IPS-15b (cell line): ENCODE data around the gene HCN4.
A peak's percentile ranks its signal among the peaks of the same experiment; 100 is the strongest.
"Not testable (repeated sequence)": the region's sequence is repeated elsewhere in the genome, so short reads cannot be mapped to it uniquely, and the experiment has no call there.

Source experiments
- H3K27me3 ChIP-seq: one replicate; pipeline ENCODE4 v1.6.1; 2013; ENCODE audit warnings: low read length; ENCODE audit not compliant: control insufficient read depth, insufficient read depth
- H3K36me3 ChIP-seq: one replicate; pipeline ENCODE4 v1.6.1; 2013; ENCODE audit warnings: low read length; ENCODE audit not compliant: control insufficient read depth, insufficient read depth
- H3K4me1 ChIP-seq: one replicate; pipeline ENCODE4 v1.6.1; 2013; ENCODE audit warnings: mild to moderate bottlenecking, low read length; ENCODE audit not compliant: control insufficient read depth, insufficient read depth
- H3K4me3 ChIP-seq: one replicate; pipeline ENCODE4 v1.5.1; 2013; ENCODE audit warnings: low read depth, low read length
- H3K9ac ChIP-seq: one replicate; pipeline ENCODE4 v1.6.1; 2013; ENCODE audit warnings: low read depth, mild to moderate bottlenecking, low read length
- H3K9me3 ChIP-seq: one replicate; pipeline ENCODE4 v1.6.1; 2013; ENCODE audit warnings: mild to moderate bottlenecking, low read length; ENCODE audit not compliant: control insufficient read depth, insufficient read depth

The HCN4 gene

DNA sequence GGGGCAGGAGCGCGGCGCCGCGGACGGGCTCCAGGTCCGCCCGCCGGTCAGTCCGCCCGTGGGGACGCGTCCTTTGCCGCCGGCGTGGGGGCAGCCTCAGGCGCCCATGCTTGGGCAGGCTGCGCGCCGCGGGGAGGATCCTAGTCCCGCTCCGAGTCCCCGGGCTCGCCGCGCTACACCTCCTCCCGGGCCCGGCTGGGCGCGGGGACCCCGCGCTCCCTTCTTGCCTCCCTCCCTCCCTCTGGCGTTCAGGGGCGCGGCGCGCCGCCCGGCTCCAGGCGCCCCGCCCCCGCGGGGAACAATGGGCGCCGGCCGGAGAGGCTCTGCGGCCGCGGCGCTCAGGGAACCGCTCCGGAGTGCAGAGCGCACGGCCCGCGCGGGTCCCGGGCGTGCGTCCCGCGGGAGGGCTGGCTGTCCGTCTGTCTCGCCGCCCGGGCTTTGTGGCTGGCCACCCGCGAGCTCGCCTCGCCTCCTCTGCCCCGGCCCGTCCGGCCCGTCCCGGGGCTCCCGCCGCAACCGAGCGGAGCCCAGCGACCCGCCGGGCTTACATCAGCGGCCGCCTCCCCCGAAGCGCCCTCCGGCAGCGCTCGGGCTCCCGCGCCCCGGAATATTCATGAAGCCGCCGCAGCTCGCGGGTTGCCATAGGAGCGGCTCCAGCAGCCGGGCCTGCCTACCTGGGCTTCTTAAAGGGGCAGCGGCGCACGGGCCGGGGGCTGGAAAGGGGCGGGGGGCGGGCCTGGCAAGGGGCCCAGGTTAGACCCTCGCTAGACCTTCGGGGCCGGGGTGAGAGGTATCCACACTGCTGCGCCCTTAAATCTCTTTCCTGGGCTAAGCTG, at the start of gene HCN4:
Gene HCN4, minus strand, starts transcription at position 658 of the 836 bp plus-strand sequence. CDS start 688 bp downstream, outside the sequence.
- peaks cover 17% of the 10 kb centered on the region for H3K4me1 ChIP-seq
- peaks cover 31% of the 10 kb centered on the region for H3K27me3 ChIP-seq
- peak within 1 kb of the TSS; percentile 65 for H3K4me3 ChIP-seq
- H3K9me3 ChIP-seq = no peaks in the 10 kb centered on the region
- no peak within 1 kb of the TSS for H3K9ac ChIP-seq
- peaks cover 5% of the 10 kb centered on the region for H3K36me3 ChIP-seq

DNA sequence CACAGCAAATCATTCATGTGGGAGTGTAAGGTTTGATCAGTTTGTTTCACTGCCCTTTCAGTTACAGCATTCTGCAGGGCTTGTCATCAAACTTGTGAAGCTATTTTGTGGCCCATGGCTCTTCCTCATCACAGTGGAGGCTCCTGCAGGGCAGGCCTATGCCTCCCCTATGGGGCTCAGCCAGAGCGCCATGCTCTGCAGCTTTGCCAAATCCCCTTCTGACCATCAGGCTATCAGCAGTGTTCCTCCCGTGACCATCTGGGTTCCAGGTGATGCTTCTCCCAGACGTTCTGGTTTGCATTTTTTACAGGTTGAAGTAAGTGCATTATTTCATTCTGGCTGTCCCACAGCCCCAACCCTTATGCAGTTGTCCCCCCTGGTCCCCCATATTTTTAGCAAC, 46.1 kb upstream of the HCN4 start:
- H3K9me3 ChIP-seq = no peaks in the 10 kb centered on the region
- no peak overlapping the region for H3K4me3 ChIP-seq

GRCh38 chr15:73403171-73403570, 34.4 kb upstream of the HCN4 start:
- Histone ChIP-seq H3K36me3 (no peaks in the 10 kb centered on the region), H3K27me3 (no peaks in the 10 kb centered on the region), H3K9me3 (no peaks in the 10 kb centered on the region)

More for the DNA sequence above, 46.1 kb upstream of the HCN4 start:
- H3K27me3 ChIP-seq = no peaks in the 10 kb centered on the region
- H3K4me1 ChIP-seq = no peaks in the 10 kb centered on the region
- H3K9ac ChIP-seq = no peak overlapping the region
- H3K36me3 ChIP-seq = no peaks in the 10 kb centered on the region

GRCh38 chr15:73400222-73400621, 31.5 kb upstream of the HCN4 start:
- H3K36me3 ChIP-seq, H3K9ac ChIP-seq, H3K27me3 ChIP-seq, H3K9me3 ChIP-seq, H3K4me3 ChIP-seq: not testable (repeated sequence)
- H3K4me1 ChIP-seq = peaks cover 12% of the 10 kb centered on the region

More at GRCh38 chr15:73403171-73403570, 34.4 kb upstream of the HCN4 start:
- H3K4me3 ChIP-seq = no peak overlapping the region
- no peak overlapping the region for H3K9ac ChIP-seq
- H3K4me1 ChIP-seq = peaks cover 6% of the 10 kb centered on the region

DNA sequence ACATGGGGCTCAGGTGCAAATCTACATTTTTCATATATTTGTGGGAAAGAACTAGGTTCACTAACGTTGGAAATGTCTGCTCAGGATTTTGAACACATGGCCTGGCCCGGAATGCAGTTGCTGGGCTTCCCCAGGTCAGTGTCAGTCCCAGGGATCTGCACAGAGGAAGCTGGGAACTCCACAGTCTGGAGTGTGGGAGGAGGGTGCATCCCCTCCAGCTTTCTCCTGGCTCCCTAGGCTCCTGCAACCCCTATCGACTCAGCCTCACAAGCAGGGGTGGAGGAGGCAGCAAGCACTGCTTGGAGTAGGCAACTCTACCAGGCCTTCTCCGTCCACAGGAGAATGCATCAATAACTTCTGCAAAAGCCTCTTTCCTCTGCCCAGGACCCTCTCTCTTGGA, 30.1 kb upstream of the HCN4 start:
- no peaks in the 10 kb centered on the region for H3K9me3 ChIP-seq
- peaks cover 2% of the 10 kb centered on the region for H3K27me3 ChIP-seq
- H3K36me3 ChIP-seq = no peaks in the 10 kb centered on the region
- H3K4me3 ChIP-seq = no peak overlapping the region
- no peak overlapping the region for H3K9ac ChIP-seq
- H3K4me1 ChIP-seq = peaks cover 12% of the 10 kb centered on the region

DNA sequence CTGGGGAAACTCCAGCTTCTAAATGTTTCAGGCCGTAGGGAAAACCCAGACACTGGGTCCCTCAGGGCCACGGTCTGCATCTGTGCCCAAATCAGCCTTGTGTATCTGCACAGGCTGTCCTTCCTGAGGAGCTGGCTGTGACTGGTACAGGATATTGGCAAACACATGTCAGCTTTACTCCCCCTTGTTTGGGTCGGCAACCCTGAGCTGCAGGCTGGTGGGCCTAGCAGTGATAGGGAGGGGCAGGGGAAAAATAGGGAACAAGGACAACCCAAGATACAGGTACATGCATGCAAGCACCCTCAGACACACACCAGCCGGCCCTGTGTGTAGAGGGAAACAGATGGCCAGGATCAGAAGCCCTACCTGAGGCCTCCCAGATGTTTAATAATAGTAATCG, 28.7 kb upstream of the HCN4 start:
- Histone ChIP-seq H3K4me1 (peaks cover 14% of the 10 kb centered on the region), H3K9ac (no peak overlapping the region), H3K4me3 (no peak overlapping the region), H3K27me3 (peaks cover 2% of the 10 kb centered on the region), H3K36me3 (no peaks in the 10 kb centered on the region), H3K9me3 (no peaks in the 10 kb centered on the region)

DNA sequence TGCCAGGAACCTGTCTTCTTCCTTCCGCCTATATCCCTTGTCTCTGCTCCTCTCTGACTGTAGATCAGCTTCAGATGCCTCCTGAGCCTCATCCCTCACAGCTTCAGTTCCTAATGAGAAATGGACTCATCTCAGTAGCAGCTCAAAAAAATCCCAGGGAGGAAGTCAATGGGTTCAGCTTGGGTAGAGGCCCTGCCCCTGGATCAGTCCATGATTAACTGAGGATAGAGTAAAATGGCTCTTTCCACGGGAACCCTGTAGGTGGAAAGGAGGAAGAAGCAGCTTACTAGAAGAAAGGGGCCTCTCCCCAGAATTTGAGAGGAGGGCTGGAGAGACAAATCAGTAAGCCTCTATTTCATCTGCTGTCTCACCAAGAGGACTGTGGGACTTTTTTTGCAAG, 26.9 kb upstream of the HCN4 start:
- H3K4me3 ChIP-seq = no peak overlapping the region
- peaks cover 14% of the 10 kb centered on the region for H3K4me1 ChIP-seq
- H3K27me3 ChIP-seq = peaks cover 2% of the 10 kb centered on the region
- no peaks in the 10 kb centered on the region for H3K36me3 ChIP-seq
- no peaks in the 10 kb centered on the region for H3K9me3 ChIP-seq
- no peak overlapping the region for H3K9ac ChIP-seq

GRCh38 chr15:73394782-73395181, 26.0 kb upstream of the HCN4 start:
- Histone ChIP-seq H3K9me3 (no peaks in the 10 kb centered on the region), H3K9ac (no peak overlapping the region), H3K36me3 (no peaks in the 10 kb centered on the region), H3K4me3 (no peak overlapping the region), H3K27me3 (peaks cover 2% of the 10 kb centered on the region), H3K4me1 (peaks cover 19% of the 10 kb centered on the region)

DNA sequence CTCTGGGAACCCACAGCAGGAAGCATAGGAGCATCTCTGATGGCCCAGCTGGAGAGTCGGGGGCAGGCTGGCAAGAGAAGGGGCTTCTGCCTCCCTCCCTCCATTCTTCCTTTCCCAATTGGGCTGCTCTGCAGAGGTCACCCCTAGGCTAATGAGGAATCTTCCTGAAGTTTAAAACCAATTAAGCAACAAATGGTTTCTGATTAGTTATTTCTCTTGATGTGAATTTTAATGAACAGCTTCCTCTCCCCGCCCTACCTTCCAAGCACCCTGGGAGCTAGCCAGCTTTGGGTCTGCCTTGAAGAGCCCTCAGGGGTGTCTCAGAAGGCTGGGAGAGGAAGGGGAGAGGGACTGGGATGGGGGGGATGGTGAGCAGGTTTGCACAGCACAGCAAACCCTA, 24.6 kb upstream of the HCN4 start:
- peaks cover 2% of the 10 kb centered on the region for H3K27me3 ChIP-seq
- H3K9me3 ChIP-seq = no peaks in the 10 kb centered on the region
- no peak overlapping the region for H3K9ac ChIP-seq
- peaks cover 18% of the 10 kb centered on the region for H3K4me1 ChIP-seq
- no peak overlapping the region for H3K4me3 ChIP-seq
- H3K36me3 ChIP-seq = no peaks in the 10 kb centered on the region

- Histone ChIP-seq H3K9me3 (no peaks in the 10 kb centered on the region), H3K36me3 (no peaks in the 10 kb centered on the region), H3K27me3 (peaks cover 2% of the 10 kb centered on the region), H3K4me1 (peaks cover 23% of the 10 kb centered on the region), H3K4me3 (no peak overlapping the region), H3K9ac (no peak overlapping the region)
Observed at GRCh38 chr15:73392025-73392424, 23.3 kb upstream of the HCN4 start.

- H3K4me3 ChIP-seq = no peak overlapping the region
- H3K4me1 ChIP-seq = peaks cover 29% of the 10 kb centered on the region
- H3K36me3 ChIP-seq = no peaks in the 10 kb centered on the region
- H3K9ac ChIP-seq = no peak overlapping the region
- peaks cover 2% of the 10 kb centered on the region for H3K27me3 ChIP-seq
- H3K9me3 ChIP-seq = no peaks in the 10 kb centered on the region
Observed at GRCh38 chr15:73391128-73391872, 22.5 kb upstream of the HCN4 start.
